ENCODE results near the gene GRID2. TPM values are rescaled to one million over a fixed set of nuclear protein-coding genes. Genes with fewer than 3 reads are reported as not detected.

GRID2 gene
- total RNA-seq, 2 donors from 2014 or later = 27.3 to 40.4 TPM

DNA sequence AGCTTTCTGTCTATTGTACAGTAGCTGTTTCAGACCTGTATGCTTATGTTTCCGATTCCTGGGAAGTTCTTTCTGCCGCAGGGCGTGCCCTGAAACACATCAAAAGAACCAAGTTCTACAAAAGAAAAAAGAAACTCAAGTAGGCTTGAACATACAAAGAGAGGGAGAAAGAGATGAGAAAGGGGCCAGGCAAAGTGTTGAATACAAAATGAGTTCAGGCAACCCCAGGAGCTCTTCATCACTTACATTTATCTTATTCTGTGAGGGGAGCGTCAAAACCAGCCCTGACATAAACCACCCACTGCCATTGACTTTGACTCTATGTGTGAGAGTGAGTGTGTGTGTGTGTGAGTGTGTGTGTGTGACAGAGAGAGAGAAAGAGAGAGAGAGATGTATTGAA lies 1498.3 kb downstream of the GRID2 start:
- TF ChIP-seq, protein P1, sequence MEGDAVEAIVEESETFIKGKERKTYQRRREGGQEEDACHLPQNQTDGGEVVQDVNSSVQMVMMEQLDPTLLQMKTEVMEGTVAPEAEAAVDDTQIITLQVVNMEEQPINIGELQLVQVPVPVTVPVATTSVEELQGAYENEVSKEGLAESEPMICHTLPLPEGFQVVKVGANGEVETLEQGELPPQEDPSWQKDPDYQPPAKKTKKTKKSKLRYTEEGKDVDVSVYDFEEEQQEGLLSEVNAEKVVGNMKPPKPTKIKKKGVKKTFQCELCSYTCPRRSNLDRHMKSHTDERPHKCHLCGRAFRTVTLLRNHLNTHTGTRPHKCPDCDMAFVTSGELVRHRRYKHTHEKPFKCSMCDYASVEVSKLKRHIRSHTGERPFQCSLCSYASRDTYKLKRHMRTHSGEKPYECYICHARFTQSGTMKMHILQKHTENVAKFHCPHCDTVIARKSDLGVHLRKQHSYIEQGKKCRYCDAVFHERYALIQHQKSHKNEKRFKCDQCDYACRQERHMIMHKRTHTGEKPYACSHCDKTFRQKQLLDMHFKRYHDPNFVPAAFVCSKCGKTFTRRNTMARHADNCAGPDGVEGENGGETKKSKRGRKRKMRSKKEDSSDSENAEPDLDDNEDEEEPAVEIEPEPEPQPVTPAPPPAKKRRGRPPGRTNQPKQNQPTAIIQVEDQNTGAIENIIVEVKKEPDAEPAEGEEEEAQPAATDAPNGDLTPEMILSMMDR (conservative IDR thresholded peaks at IDR 0.05) = no peak
- Histone ChIP-seq H3K36me3 (ENCODE audit: control insufficient read depth, insufficient read depth, low read length) (no peaks in the 10 kb centered on the region), H3K4me3 (ENCODE audit: low read length) (no peak overlapping the region), H3K9ac (ENCODE audit: extremely low read depth, low read length, poor library complexity, severe bottlenecking) (no peak overlapping the region), H3K9me3 (ENCODE audit: control insufficient read depth, low read length) (no peaks in the 10 kb centered on the region), H3K27me3 (ENCODE audit: control insufficient read depth, insufficient read depth, low read length, poor library complexity, severe bottlenecking) (no peaks in the 10 kb centered on the region), H3K27ac (ENCODE audit: low read depth, low read length) (peak overlapping the region; percentile 8), H3K4me1 (ENCODE audit: control insufficient read depth, insufficient read depth, low read length) (no peaks in the 10 kb centered on the region)
- H3K27me3 Mint-ChIP-seq (ENCODE audit: insufficient read depth) = no peaks in the 10 kb centered on the region
- WGBS, 2 experiments (ENCODE audit: insufficient coverage in 1 of 2, insufficient read length in 1 of 2) = 78% methylated on average over 4 of the region's 4 CpGs; no CpG with 5 or more reads in 1 of the 2 experiments
- peaks cover 2% of the 10 kb centered on the region for H3K9me3 Mint-ChIP-seq
- no peak overlapping the region for H3K4me3 Mint-ChIP-seq
- H3K36me3 Mint-ChIP-seq (ENCODE audit: low read depth) = no peaks in the 10 kb centered on the region
- no peaks in the 10 kb centered on the region for H3K4me1 Mint-ChIP-seq
- no peak overlapping the region for H3K27ac Mint-ChIP-seq
- DNase-seq = no peak

DNA sequence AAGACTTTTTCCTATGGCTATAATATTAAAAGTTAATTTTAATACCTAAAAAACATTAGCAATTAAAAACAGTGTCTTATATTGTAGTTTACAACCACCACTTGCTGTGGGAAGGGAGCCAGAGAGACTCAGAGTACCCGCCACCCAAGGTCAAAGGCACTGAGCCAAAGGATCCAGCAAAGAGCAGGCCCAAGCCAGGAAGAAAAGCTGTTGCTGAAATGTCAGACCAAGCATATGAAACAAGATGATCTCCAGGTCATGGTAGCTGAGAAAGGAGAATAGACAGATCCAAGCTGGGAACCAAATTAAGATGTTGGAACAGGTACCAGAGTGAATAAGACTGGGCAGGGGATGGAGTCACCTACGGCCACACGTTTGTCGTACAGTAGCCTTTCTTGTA lies 1506.0 kb downstream of the GRID2 start:
- no peaks in the 10 kb centered on the region for H3K9me3 ChIP-seq (ENCODE audit: control insufficient read depth, low read length)
- peaks cover 14% of the 10 kb centered on the region for H3K27me3 ChIP-seq (ENCODE audit: control insufficient read depth, insufficient read depth, low read length, poor library complexity, severe bottlenecking)
- H3K4me1 ChIP-seq (ENCODE audit: control insufficient read depth, insufficient read depth, low read length) = no peaks in the 10 kb centered on the region
- DNase-seq = no peak
- H3K4me3 ChIP-seq (ENCODE audit: low read length) = no peak overlapping the region
- TF ChIP-seq, protein P1 (conservative IDR thresholded peaks at IDR 0.05) = no peak
- Mint-ChIP-seq H3K27me3 (ENCODE audit: insufficient read depth) (peaks cover 7% of the 10 kb centered on the region), H3K4me3 (no peak overlapping the region), H3K9me3 (no peaks in the 10 kb centered on the region), H3K4me1 (peaks cover 5% of the 10 kb centered on the region), H3K36me3 (ENCODE audit: low read depth) (no peaks in the 10 kb centered on the region), H3K27ac (no peak overlapping the region)
- no peaks in the 10 kb centered on the region for H3K36me3 ChIP-seq (ENCODE audit: control insufficient read depth, insufficient read depth, low read length)
- no peak overlapping the region for H3K27ac ChIP-seq (ENCODE audit: low read depth, low read length)
- 95 to 100% methylated on average over 4 of the region's 4 CpGs for WGBS, 2 experiments (ENCODE audit: insufficient coverage in 1 of 2, insufficient read length in 1 of 2)
- H3K9ac ChIP-seq (ENCODE audit: extremely low read depth, low read length, poor library complexity, severe bottlenecking) = no peak overlapping the region

DNA sequence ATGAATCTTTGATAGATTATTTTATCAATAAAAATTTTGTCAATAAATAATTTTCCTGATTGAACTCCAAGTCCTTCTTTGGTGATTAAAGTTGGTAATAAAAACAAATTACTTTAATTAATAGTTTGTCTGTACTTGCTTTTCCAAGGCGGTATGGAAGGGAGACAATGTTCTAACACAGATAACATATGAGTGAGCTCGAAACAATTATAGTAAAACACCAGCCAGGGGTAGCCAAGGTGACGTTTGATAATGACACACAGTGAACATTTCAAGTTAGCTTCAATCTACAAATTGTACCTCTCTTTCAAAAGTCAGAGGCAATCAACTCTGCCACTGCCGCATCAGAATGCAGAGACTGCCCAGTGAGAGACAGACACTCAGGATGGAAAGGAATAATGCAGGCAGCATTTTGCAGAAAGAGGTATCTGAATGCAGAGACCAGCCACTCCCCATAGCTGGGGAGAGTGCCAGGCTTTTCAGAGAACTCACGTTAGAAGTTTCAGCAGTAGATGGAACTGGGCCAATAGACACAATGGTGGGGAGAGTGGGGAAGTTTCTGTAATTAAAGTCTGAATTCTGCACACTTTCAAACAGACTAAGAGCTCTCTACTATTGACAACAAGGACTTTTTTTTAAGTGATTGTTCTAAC lies 1506.7 kb downstream of the GRID2 start:
- Mint-ChIP-seq H3K27me3 (ENCODE audit: insufficient read depth) (peaks cover 7% of the 10 kb centered on the region), H3K9me3 (no peaks in the 10 kb centered on the region), H3K4me3 (no peak overlapping the region), H3K4me1 (peaks cover 7% of the 10 kb centered on the region), H3K36me3 (ENCODE audit: low read depth) (no peaks in the 10 kb centered on the region), H3K27ac (no peak overlapping the region)
- H3K4me1 ChIP-seq (ENCODE audit: control insufficient read depth, insufficient read depth, low read length) = no peaks in the 10 kb centered on the region
- 80 to 81% methylated on average over 4 to 5 of the region's 5 CpGs for WGBS, 2 experiments (ENCODE audit: insufficient coverage in 1 of 2, insufficient read length in 1 of 2)
- H3K36me3 ChIP-seq (ENCODE audit: control insufficient read depth, insufficient read depth, low read length) = no peaks in the 10 kb centered on the region
- no peak overlapping the region for H3K9ac ChIP-seq (ENCODE audit: extremely low read depth, low read length, poor library complexity, severe bottlenecking)
- H3K27me3 ChIP-seq (ENCODE audit: control insufficient read depth, insufficient read depth, low read length, poor library complexity, severe bottlenecking) = peaks cover 14% of the 10 kb centered on the region
- H3K9me3 ChIP-seq (ENCODE audit: control insufficient read depth, low read length) = no peaks in the 10 kb centered on the region
- no peak for DNase-seq
- H3K4me3 ChIP-seq (ENCODE audit: low read length) = no peak overlapping the region
- TF ChIP-seq, protein P1 (conservative IDR thresholded peaks at IDR 0.05) = no peak
- H3K27ac ChIP-seq (ENCODE audit: low read depth, low read length) = no peak overlapping the region
